Measurements from ENCODE around the gene IL19.

- TF ChIP-seq POLR2A (IDR thresholded peaks at IDR 0.05; ENCODE audit: insufficient read depth in 1 of 2, low read depth in 2 of 2, low read length in 2 of 2) (no peak), ATF5 (CRISPR knock-in tag; IDR thresholded peaks at IDR 0.05; ENCODE audit: low read depth) (no peak), POLR2AphosphoS5 (IDR thresholded peaks at IDR 0.05; ENCODE audit: low read depth, low read length) (no peak), GABPA (IDR thresholded peaks at IDR 0.05; ENCODE audit: low read depth, low read length) (no peak), GABPA (CRISPR knock-in tag; IDR thresholded peaks at IDR 0.05; ENCODE audit: low read depth) (no peak)
- TF ChIP-seq, protein P1, sequence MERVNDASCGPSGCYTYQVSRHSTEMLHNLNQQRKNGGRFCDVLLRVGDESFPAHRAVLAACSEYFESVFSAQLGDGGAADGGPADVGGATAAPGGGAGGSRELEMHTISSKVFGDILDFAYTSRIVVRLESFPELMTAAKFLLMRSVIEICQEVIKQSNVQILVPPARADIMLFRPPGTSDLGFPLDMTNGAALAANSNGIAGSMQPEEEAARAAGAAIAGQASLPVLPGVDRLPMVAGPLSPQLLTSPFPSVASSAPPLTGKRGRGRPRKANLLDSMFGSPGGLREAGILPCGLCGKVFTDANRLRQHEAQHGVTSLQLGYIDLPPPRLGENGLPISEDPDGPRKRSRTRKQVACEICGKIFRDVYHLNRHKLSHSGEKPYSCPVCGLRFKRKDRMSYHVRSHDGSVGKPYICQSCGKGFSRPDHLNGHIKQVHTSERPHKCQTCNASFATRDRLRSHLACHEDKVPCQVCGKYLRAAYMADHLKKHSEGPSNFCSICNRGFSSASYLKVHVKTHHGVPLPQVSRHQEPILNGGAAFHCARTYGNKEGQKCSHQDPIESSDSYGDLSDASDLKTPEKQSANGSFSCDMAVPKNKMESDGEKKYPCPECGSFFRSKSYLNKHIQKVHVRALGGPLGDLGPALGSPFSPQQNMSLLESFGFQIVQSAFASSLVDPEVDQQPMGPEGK (CRISPR knock-in tag; IDR thresholded peaks at IDR 0.05), result no peak
These were observed 73.1 kb downstream of the IL19 start for GRCh38 chr1:206843626-206844025.
